NCI-H1436 treated with DMSO at 0.1 percent for 48 hours (cell line): Measurements from ENCODE around the gene RPS6KA5.
"Not testable (repeated sequence)": the region's sequence is repeated elsewhere in the genome, so short reads cannot be mapped to it uniquely, and the experiment has no call there.

ENCODE experiments used
- DNase-seq: peaks from one replicate; lab custom pipeline; 2025; lab: John Stamatoyannopoulos, UW

Gene RPS6KA5

DNA sequence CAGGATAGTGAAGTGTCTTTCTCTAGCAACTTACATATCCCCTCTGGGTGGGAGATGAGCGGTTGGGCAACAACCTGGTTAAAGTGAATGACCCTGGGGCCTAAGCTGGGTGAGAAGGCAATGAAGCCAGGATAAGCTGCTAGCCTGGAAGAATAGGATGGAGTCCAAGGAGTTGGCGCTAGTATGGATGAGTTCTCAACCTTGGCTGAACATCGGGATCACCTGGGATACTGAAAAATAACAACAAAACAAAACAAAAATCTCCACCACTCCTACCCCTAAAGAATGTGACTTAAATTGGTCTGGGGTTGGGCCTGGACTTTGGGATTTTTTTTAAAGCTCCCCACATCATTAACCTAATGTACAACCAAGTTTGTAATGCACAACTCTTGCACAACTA lies 4.8 kb upstream of the RPS6KA5 start:
- DNase-seq: no peak

GRCh38 chr14:91063119-91063518 lies 2.7 kb upstream of the RPS6KA5 start:
- no peak for DNase-seq

DNA sequence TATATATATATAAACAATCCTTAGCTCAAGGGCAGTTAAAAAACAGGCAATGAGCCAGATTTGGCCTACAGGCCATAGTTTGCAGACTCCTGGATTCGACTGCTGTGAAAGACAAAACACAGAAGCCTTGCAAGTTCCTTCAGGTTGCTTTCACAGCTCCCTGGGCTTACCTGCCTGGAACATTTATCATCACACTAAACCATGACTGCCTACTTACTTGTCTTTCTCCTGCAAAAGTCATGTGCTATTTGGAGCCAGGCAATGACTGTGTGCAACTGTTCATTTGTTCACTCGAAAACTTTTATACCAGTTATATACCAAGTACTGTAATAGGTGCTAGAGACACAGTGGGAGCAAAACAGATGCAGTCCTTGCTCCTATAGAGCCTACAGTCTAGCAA lies 2.2 kb upstream of the RPS6KA5 start:
- no peak for DNase-seq

DNA sequence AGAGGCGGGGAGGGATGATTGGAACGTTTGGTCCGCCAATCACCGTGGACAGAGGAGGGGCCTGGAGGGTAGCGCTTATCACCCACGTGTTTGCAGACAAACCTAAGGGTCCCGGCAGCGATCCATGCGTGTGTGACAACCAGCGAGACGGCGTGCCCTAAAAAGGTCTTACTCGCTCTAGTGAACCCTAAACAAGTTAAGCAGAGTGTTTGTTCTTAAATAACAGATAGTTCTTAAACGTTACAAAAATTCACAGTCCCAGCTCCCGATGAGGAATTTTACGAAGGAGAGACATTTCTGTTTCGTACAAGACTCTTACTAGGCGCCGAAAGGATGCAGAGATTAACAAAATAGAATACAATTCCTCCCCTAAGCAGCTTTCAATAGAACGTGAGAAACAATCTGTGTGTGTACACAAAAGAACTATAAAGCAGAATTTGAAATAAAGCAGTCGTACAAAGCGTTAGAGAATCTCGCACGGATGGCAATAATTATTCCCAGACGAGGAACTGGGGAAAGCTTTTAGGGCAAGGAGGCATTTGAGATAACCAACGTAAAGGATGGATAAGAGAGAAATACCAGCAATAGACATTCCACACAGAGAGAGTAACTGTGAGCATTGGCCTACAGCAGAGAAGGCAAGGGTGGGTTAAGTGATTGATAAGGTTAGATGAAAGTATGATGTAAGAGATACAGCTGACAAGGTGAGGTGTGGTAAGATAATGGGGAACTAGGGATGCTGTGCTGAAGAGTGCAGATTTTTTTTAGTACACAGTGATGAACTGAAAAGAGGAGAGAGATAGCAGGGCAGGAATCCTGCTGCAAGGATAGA lies 831 bp upstream of the RPS6KA5 start:
- DNase-seq: no peak

- no peak for DNase-seq
These were observed 678 bp downstream of the RPS6KA5 start for GRCh38 chr14:91059576-91060350.

GRCh38 chr14:91058042-91058581 lies 2.3 kb downstream of the RPS6KA5 start:
- DNase-seq: no peak

GRCh38 chr14:91056361-91056760 lies 4.1 kb downstream of the RPS6KA5 start:
- DNase-seq: no peak

DNA sequence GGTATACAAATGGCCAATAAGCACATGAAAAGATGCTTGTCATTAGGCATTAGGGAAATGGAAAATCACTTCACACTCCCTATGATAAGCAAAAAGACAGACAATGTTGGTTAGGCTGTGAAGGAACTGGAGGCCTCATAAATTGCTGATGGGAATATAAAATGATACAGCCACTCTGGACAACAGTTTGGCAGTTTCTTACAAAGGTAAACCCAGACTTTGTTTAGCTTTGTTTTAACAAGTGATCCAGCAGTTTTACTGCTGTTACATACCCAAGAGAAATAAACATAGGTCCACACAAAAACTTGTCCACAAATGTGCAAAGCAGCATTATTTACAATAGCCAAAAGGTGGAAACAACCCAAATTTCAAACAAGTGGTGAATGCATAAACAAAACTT lies 5.4 kb downstream of the RPS6KA5 start:
- no peak for DNase-seq

GRCh38 chr14:91048676-91049075 lies 11.8 kb downstream of the RPS6KA5 start:
- no peak for DNase-seq

DNA sequence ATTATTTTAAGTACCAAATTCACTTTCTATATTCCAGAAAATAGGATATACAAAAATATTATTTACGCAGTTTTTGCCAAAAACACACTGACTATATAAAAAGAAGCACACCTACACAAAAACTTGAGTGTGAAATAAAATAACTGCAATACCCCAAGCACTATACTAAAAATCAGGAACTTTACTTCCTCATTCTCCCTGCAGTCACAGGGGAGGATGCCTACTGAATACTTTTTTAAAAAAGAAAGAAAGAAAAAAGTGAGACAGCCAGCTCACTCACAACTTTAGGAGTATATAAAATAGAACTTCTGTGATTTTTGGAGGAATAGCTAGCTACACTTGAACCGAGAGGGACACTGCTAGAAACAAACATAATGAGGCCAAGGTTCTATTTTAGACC lies 12.2 kb downstream of the RPS6KA5 start:
- no peak for DNase-seq

DNA sequence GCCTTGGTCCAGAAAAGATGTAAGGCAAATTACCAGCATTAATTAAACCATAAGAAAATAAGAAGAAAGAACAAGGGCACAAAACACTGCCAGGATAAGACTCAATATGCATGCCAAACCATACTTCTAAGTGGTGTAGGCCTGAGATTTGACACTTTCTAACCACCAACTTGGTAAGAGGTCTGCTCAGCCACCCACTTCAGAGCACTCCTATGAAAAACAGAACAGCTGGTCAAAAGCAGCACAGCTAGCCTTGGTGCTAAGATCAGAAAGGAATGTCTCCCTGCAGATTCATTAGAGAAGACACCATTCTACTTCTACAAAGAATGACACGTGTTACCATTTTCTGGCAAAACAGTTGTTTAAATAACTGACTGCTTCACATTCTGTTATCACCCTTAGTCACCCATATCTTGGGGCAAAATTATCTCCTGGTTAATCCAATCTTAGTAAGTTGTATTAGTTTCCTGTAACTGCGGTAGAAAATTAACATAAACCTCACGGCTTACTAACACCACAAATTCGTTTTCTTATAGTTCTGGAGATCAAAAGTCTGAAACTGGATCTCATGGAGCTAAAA lies 13.2 kb downstream of the RPS6KA5 start:
- DNase-seq: no peak

- no peak for DNase-seq
These were observed 13.9 kb downstream of the RPS6KA5 start for GRCh38 chr14:91046488-91047072.

GRCh38 chr14:91041450-91041849 lies 19.0 kb downstream of the RPS6KA5 start:
- DNase-seq: no peak

GRCh38 chr14:91040545-91040944 lies 19.9 kb downstream of the RPS6KA5 start:
- no peak for DNase-seq

GRCh38 chr14:91038439-91038838 lies 22.0 kb downstream of the RPS6KA5 start:
- DNase-seq: no peak

DNA sequence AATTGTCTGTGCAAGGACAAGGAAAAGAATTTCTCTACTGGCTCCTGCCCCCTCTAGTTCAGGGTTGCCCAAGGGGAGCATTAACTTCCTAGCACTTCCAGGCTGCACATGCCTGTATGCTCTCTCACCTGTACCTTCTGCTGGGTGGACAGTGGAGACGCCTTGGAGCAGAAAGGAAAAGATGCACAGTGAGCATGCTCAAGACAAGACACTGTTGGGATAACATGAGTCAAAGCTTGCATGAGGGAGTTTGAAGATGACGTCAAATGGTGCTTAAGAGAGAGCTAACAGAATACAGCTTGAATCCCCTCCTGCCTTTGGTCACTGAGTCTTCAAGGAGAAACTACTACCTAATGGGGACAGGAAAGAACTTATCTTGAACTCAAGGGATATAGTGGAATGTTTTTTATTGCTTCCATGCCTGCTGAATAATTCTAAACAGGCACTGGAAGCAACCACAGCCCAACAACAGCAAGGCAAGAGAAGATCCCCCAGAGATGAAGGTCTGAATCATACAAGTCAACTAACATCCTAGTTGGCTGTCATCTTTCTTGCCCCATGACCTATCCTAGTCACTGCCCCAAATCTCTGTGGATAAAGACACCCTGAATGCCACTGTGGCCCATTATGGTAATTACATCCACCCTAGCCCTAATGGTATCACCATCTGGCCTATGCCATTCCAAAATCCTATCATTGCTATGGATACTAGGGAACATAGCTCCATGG lies 23.5 kb downstream of the RPS6KA5 start:
- DNase-seq: no peak

DNA sequence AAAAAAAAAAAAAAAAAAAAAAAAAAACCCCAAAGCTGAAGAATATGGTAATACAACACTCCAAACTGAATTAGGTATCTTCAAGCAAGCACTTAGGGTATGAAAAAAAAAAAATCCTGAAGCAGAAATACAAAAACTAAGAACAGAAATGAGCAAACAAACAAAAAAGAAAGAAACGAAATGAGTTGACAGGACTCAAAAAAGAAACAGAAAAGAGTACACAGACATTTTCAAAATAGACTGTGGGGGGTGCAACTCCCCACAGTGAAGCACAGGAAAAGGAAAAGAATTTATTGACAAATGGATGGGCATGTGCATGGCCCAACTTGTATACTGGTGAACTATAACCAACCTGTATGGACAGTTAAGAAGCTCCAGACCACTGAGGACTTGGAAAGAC lies 24.6 kb downstream of the RPS6KA5 start:
- no peak for DNase-seq

DNA sequence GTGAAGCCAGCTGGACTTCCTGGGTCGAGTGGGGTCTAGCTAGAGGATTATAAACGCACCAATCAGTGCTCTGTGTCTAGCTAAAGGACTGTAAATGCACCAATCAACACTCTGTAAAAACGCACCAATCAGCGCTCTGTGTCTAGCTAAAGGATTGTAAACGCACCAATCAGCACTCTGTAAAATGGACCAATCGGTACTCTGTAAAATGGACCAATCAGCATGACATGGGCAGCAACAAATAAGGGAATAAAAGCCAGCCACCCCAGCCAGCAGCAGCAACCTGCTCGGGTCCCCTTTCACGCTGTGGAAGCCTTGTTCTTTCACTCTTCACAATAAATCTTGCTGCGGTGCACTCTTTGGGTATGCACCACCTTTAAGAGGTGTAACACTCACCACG lies 26.1 kb downstream of the RPS6KA5 start:
- not testable (repeated sequence) for DNase-seq

DNA sequence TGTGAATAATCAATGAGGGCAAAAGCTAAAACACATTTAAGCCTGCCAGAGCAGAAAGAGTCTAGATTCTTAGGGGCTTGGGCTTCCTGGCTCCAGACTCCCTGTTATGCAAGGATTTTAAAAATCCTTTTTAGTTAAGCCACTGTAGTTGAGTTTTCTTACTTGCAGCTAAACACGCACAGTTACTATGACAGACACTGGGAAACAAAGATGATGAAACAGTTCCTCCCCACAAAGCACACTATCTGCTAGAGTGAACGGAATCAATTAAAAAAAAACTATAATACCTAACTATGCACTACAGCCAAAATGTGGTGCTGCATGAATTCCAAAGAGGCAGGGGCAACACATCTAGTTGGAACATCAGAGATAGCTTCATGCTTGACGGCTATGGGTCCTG lies 28.2 kb downstream of the RPS6KA5 start:
- no peak for DNase-seq

DNA sequence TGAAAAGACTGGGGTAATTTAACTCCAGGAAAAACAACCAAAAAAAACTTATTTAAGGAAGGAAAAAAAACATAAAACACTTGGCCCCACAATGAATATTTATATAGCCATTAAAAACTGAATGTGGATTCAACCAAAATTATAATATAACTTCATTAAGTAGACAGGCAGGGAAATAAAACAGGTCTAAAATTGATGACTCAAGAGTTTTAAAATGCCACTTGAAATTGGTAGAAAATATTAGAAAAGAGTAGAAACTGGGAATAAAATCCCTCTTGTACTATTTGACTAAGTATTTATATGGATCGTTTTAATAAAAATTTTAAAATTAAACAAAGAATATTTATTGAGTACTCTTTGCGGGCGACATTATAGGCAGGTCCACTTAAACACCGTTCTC lies 28.8 kb downstream of the RPS6KA5 start:
- DNase-seq: no peak

DNA sequence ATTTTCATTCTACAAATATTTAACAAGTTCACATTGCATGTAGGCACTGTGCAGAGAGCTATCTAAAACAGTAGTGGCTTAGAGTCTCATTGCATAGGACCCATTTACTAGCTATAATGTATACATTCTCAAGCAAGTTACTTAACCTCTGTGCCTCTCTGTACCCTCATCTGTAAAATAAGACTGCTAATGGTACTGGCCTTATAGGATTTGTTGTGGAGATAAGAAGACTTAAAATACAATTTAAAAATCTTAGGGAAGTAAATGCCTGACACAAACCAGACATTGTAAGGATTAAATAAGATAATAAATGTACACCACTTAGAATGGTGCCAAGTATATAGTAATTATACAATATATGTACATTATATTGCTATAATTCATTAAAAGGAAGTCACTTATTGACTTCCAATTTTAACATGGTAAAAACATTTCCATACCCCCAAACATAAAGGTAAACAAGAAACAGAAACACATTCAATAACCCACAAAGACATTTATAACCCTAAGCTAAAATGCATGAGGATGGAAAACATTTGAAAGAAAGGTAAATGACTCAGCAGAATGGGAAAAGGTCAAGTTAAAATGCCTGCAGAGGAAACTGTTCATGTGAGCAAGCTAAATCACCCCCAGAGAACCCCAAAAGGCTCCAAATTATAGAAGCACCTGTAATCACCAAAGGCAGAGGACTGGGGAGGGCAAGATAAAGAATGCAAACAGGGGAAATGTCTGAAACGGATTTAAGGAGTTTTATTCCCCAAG lies 30.8 kb downstream of the RPS6KA5 start:
- DNase-seq: no peak
